ENCODE results near the gene PODN.

The PODN gene

DNA sequence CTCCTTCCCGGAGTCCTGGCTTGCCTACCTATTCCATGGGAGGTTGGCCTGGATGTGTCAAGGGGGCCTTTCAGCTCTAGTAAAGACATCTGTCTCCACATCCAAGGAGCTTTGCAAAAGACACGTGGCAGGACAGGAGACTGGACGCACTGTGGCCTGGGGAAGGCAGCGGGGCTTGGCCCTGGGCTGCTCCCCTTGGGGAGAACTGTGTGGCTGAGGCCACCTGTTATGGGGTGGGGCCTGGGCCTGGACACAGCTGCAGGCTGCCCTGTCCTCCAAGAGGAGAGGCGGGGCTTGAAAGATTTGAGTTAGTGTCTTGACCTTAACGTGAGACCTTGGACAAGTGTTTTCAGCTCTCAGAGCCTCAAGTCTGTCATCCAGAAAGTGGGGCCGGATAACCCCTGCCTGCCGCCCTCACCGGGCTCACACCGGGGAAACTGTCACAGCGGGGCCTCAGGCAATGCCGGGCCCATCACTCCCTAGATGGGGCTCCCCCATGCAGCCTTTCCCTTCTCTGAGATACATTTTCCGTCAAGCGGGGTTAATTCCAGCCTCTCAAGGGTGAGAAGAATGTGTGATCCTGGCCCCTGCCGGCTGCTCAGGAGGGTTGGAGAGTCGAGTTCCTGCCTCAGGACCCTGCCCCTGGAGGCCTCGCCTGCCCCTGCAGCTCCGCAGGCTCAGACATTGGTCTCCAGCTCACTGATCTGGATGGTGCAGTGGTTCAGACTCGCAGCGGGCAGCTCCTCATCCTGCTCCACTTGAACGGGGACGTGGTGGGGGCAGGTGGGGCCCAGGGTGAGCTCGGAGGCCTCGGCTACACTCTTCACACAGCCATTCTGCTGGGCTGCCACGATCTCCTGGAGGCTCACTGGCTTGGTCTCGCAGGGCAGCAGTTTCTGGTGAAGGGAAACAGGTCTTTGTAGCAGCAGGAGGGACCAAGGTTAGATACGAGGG is 25.6 kb downstream of the PODN start:
- no peaks in the 10 kb centered on the region for H3F3A ChIP-seq (ENCODE audit: insufficient read depth, low read length)
- no peaks in the 10 kb centered on the region for H3K27me3 ChIP-seq (ENCODE audit: insufficient read depth, low read length)
- no peak overlapping the region for H2AFZ ChIP-seq (ENCODE audit: low read length)
- no peak overlapping the region for H3K9ac ChIP-seq (ENCODE audit: low read length)
- H3K9me2 ChIP-seq (ENCODE audit: low read depth, low read length): no peaks in the 10 kb centered on the region
- TF ChIP-seq EZH2 (IDR thresholded peaks at IDR 0.05; ENCODE audit: borderline replicate concordance, low read length): no peak
- TF ChIP-seq, protein P1, sequence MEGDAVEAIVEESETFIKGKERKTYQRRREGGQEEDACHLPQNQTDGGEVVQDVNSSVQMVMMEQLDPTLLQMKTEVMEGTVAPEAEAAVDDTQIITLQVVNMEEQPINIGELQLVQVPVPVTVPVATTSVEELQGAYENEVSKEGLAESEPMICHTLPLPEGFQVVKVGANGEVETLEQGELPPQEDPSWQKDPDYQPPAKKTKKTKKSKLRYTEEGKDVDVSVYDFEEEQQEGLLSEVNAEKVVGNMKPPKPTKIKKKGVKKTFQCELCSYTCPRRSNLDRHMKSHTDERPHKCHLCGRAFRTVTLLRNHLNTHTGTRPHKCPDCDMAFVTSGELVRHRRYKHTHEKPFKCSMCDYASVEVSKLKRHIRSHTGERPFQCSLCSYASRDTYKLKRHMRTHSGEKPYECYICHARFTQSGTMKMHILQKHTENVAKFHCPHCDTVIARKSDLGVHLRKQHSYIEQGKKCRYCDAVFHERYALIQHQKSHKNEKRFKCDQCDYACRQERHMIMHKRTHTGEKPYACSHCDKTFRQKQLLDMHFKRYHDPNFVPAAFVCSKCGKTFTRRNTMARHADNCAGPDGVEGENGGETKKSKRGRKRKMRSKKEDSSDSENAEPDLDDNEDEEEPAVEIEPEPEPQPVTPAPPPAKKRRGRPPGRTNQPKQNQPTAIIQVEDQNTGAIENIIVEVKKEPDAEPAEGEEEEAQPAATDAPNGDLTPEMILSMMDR (IDR thresholded peaks at IDR 0.05; ENCODE audit: low read length): no peak
- H4K20me1 ChIP-seq (ENCODE audit: insufficient read depth, low read length): no peaks in the 10 kb centered on the region
- H3K4me2 ChIP-seq (ENCODE audit: low read length): no peak overlapping the region
- H3K9me3 ChIP-seq (ENCODE audit: low read length): no peaks in the 10 kb centered on the region
- H3K4me3 ChIP-seq (ENCODE audit: low read depth, low read length, poor library complexity, severe bottlenecking): no peak overlapping the region
- H3K36me3 ChIP-seq (ENCODE audit: insufficient read depth, low read length): no peaks in the 10 kb centered on the region
- H3K4me1 ChIP-seq (ENCODE audit: insufficient read depth, low read length, severe bottlenecking): no peaks in the 10 kb centered on the region
- H3K79me2 ChIP-seq (ENCODE audit: insufficient read depth, low read length): no peaks in the 10 kb centered on the region
- no peak overlapping the region for H3K27ac ChIP-seq (ENCODE audit: low read depth, low read length, poor library complexity, severe bottlenecking)

DNA sequence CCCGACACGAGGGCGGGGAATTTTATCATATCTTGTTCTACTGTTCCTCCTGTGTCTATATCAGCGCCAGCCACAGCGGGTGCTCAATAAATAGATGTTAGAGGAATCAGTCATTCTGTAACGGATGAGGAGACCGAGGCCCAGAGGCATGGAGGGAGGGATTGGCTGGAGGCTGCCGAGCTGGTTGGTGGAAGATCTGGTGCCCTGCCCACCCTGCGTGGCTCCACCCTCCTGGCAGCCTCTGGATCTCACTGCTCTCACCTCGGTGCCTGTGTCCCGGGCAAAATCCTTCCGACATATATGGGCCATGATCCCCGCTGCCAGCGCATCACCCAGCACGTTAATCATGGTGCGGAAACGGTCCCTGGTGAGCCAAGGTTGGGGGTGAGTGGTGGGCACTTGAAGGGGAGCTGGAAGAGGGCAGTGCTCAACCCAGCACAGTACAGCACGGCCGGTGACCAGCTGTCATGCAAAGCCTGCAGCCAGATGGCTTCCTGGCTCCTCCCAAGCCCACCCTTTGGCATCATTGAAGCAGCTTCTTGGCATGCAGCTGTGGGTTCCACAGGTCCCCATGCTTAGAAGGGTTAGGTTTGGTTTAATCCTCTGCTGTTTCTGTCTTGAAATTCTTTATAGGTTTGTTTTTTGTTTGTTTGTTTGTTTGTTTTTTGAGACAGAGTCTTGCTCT is 26.7 kb downstream of the PODN start:
- H3K9ac ChIP-seq (ENCODE audit: low read length): no peak overlapping the region
- H3K4me1 ChIP-seq (ENCODE audit: insufficient read depth, low read length, severe bottlenecking): no peaks in the 10 kb centered on the region
- no peak overlapping the region for H3K4me2 ChIP-seq (ENCODE audit: low read length)
- H3K9me2 ChIP-seq (ENCODE audit: low read depth, low read length): no peaks in the 10 kb centered on the region
- H3K79me2 ChIP-seq (ENCODE audit: insufficient read depth, low read length): no peaks in the 10 kb centered on the region
- TF ChIP-seq EZH2 (IDR thresholded peaks at IDR 0.05; ENCODE audit: borderline replicate concordance, low read length): no peak
- TF ChIP-seq, protein P1 (IDR thresholded peaks at IDR 0.05; ENCODE audit: low read length): no peak
- no peaks in the 10 kb centered on the region for H3K27me3 ChIP-seq (ENCODE audit: insufficient read depth, low read length)
- no peaks in the 10 kb centered on the region for H3K9me3 ChIP-seq (ENCODE audit: low read length)
- H3K4me3 ChIP-seq (ENCODE audit: low read depth, low read length, poor library complexity, severe bottlenecking): no peak overlapping the region
- H3K27ac ChIP-seq (ENCODE audit: low read depth, low read length, poor library complexity, severe bottlenecking): no peak overlapping the region
- no peaks in the 10 kb centered on the region for H3F3A ChIP-seq (ENCODE audit: insufficient read depth, low read length)
- no peak overlapping the region for H2AFZ ChIP-seq (ENCODE audit: low read length)
- no peaks in the 10 kb centered on the region for H4K20me1 ChIP-seq (ENCODE audit: insufficient read depth, low read length)
- no peaks in the 10 kb centered on the region for H3K36me3 ChIP-seq (ENCODE audit: insufficient read depth, low read length)

DNA sequence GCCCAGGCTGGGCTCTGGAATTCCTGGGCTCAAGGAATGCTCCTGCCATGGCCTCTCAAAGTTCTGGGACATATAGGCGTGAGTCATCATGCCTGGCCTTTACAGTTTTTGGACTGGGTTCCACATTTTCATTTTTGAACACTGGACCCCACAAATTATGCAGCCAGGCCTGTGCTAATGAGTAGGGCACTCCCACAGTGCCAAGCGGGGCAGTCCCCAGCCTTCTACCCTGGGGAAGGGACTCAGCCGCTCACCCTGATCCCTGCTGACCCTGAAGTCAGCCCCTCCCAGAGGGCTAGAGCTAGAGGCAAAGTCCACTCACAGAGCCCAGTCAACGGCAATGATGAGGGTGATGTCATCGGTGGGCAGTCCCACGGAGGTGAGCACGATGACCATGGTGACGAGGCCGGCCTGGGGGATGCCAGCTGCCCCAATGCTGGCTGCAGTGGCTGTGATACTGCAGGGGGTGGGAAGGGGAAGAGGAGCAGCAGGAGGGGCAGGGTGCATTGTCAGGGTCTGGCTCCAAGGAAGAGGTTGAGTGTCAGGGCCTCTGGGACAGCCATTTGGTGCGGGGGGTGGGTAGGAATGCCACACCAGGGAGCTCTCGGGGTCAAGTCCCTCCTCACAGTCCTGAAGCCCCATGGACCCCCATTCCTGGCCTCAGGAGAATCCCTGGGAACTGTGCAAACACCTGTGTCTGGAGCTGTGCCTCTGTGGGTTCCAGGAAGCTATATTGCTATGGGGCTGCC is 27.6 kb downstream of the PODN start:
- TF ChIP-seq, protein P1 (IDR thresholded peaks at IDR 0.05; ENCODE audit: low read length): no peak
- no peak for TF ChIP-seq EZH2 (IDR thresholded peaks at IDR 0.05; ENCODE audit: borderline replicate concordance, low read length)
- Histone ChIP-seq H4K20me1 (ENCODE audit: insufficient read depth, low read length) (no peaks in the 10 kb centered on the region), H3K9me2 (ENCODE audit: low read depth, low read length) (no peaks in the 10 kb centered on the region), H3K9ac (ENCODE audit: low read length) (no peak overlapping the region), H3K36me3 (ENCODE audit: insufficient read depth, low read length) (no peaks in the 10 kb centered on the region), H3F3A (ENCODE audit: insufficient read depth, low read length) (no peaks in the 10 kb centered on the region), H3K9me3 (ENCODE audit: low read length) (no peaks in the 10 kb centered on the region), H3K27ac (ENCODE audit: low read depth, low read length, poor library complexity, severe bottlenecking) (no peak overlapping the region), H3K27me3 (ENCODE audit: insufficient read depth, low read length) (no peaks in the 10 kb centered on the region), H3K79me2 (ENCODE audit: insufficient read depth, low read length) (no peaks in the 10 kb centered on the region), H3K4me1 (ENCODE audit: insufficient read depth, low read length, severe bottlenecking) (no peaks in the 10 kb centered on the region), H3K4me2 (ENCODE audit: low read length) (no peak overlapping the region), H2AFZ (ENCODE audit: low read length) (no peak overlapping the region), H3K4me3 (ENCODE audit: low read depth, low read length, poor library complexity, severe bottlenecking) (no peak overlapping the region)

Measured in OCI-LY1 (cell line).